K562 (cell line): ENCODE measurements around the gene RPS28. TPM values are rescaled to one million over a fixed set of nuclear protein-coding genes. Genes with fewer than 3 reads are reported as not detected.
"Not testable (repeated sequence)": the region's sequence is repeated elsewhere in the genome, so short reads cannot be mapped to it uniquely, and the experiment has no call there.

Experiments used
- ATAC-seq: fragments of 200-7000 bp; cut with Tn5 transposase; 3 replicates; pipeline ENCODE4 v1.9.1; 2020; ENCODE audit warnings: moderate library complexity
- BruUV-seq: library from RNA; stranded (reverse); fragments of 400-500 nt; replicated peaks from 2 replicates; lab custom pipeline; 2021; lab: Mats Ljungman, UMichigan
- CTCF ChIA-PET: fragments of 300-600 bp; formaldehyde crosslinking; extraction: SDS; loops from one replicate; lab custom pipeline; 2021; ENCODE audit warnings: low intra/inter-chr PET ratio; lab: Yijun Ruan, JAX
- POLR2A ChIA-PET: fragments of 300-600, 350-650 bp; sonication (Branson Sonifier 250); formaldehyde crosslinking; extraction: SDS; loops from one replicate; lab custom pipeline; 2021; ENCODE audit warnings: antibody characterized with exemption, inconsistent platforms; lab: Yijun Ruan, JAX
- DNase-seq, 4 experiments: peaks; one replicate each; pipeline versions ENCODE4 v3.0.0 to v3.0.0-alpha.2; 2011 to 2018; ENCODE audit warnings: low spot score in 3 of 4, mixed read lengths in 3 of 4; ENCODE audit errors: extremely low read depth in 1 of 4
- FAIRE-seq: peaks from 2 replicates; lab custom pipeline; 2011; peaks lifted over from hg19 to GRCh38; lab: Jason Lieb, UNC
- H2AFZ ChIP-seq: 2 replicates; pipeline ENCODE4 v1.6.0; 2011; ENCODE audit warnings: low read depth, low read length, control low read depth, inconsistent platforms
- H3K27ac ChIP-seq: fragments of 200-600 bp; 3 replicates; pipeline ENCODE4 v1.8.0; 2011; ENCODE audit warnings: low read depth, mild to moderate bottlenecking, control low read depth, inconsistent platforms, low read length, moderate library complexity, mixed read lengths; ENCODE audit errors: extremely low read depth
- H3K27me3 ChIP-seq, 2 experiments: fragments of 300-600 bp in 1 of 2; 2 replicates in 1 of 2; 3 replicates in 1 of 2; pipeline versions ENCODE4 v1.6.0 to v1.8.0; 2011; ENCODE audit warnings: inconsistent platforms in 2 of 2, low read length in 2 of 2, mild to moderate bottlenecking in 1 of 2, mixed read lengths in 1 of 2, moderate library complexity in 1 of 2; ENCODE audit not compliant: control insufficient read depth in 2 of 2, insufficient read depth in 2 of 2
- H3K36me3 ChIP-seq: fragments of 300-600 bp; 3 replicates; pipeline ENCODE4 v1.8.0; 2011; ENCODE audit warnings: mild to moderate bottlenecking, low read length, inconsistent platforms; ENCODE audit not compliant: control insufficient read depth, insufficient read depth
- H3K4me1 ChIP-seq, 2 experiments: fragments of 200-600 bp in 1 of 2; replicated peaks in 1 of 2; 2 replicates in 1 of 2; 3 replicates in 1 of 2; pipeline versions ENCODE4 v1.5.1 to v1.8.0; 2011; ENCODE audit warnings: inconsistent platforms in 2 of 2, low read length in 2 of 2, mild to moderate bottlenecking in 1 of 2, mixed read lengths in 1 of 2, moderate library complexity in 1 of 2; ENCODE audit not compliant: control insufficient read depth in 2 of 2, insufficient read depth in 2 of 2
- H3K4me2 ChIP-seq: 2 replicates; pipeline ENCODE4 v1.6.1; 2011; ENCODE audit warnings: low read length, control low read depth, inconsistent platforms, mixed read lengths; ENCODE audit not compliant: insufficient read depth
- H3K4me3 ChIP-seq: fragments of 200-600 bp; sonication (generic), shearing (Covaris generic); 2 replicates; pipeline ENCODE4 v1.5.1; 2016; ENCODE audit warnings: control low read depth, inconsistent platforms
- H3K79me2 ChIP-seq: fragments of 200-600 bp; 3 replicates; pipeline ENCODE4 v1.8.0; 2011; ENCODE audit warnings: low read length, inconsistent platforms; ENCODE audit not compliant: control insufficient read depth, insufficient read depth
- H3K9ac ChIP-seq, 2 experiments: 2 replicates each; pipeline versions ENCODE4 v1.6.0 to v1.6.1; 2011; ENCODE audit warnings: low read depth in 2 of 2, low read length in 2 of 2, control low read depth in 1 of 2, inconsistent platforms in 1 of 2, mild to moderate bottlenecking in 1 of 2, mixed read lengths in 1 of 2; ENCODE audit not compliant: insufficient read depth in 1 of 2
- H3K9me1 ChIP-seq: one replicate; pipeline ENCODE4 v1.6.0; 2011; ENCODE audit warnings: inconsistent platforms, mild to moderate bottlenecking, low read length, moderate library complexity; ENCODE audit not compliant: control insufficient read depth, insufficient read depth
- H3K9me3 ChIP-seq: replicated peaks from 2 replicates; pipeline ENCODE4 v1.5.1; 2011; ENCODE audit warnings: low read depth, low read length, inconsistent platforms; ENCODE audit not compliant: control insufficient read depth, insufficient read depth
- H4K20me1 ChIP-seq: replicated peaks from 2 replicates; pipeline ENCODE4 v1.6.1; 2011; ENCODE audit warnings: low read length, inconsistent platforms, mixed read lengths; ENCODE audit not compliant: control insufficient read depth, insufficient read depth
- POLR2A ChIP-seq: fragments of 450-650 bp; conservative IDR thresholded peaks from 2 replicates; pipeline ENCODE4 v1.6.1; 2016
- POLR2G ChIP-seq: fragments of 200-400 bp; formaldehyde crosslinking; IDR thresholded peaks from 2 replicates; pipeline ENCODE4 v1.6.1; 2017; ENCODE audit warnings: low read depth, mild to moderate bottlenecking, antibody characterized with exemption, low read length, moderate library complexity
- RBFOX2 ChIP-seq: fragments of 200-400 bp; formaldehyde crosslinking; IDR thresholded peaks from 2 replicates; pipeline ENCODE4 v1.6.1; 2017; ENCODE audit warnings: low read depth, mild to moderate bottlenecking, low read length, moderate library complexity
- ZC3H11A ChIP-seq: IDR thresholded peaks from 2 replicates; pipeline ENCODE4 v1.6.1; 2012; ENCODE audit warnings: low read depth, low read length, improper control_type of control experiment
- WGBS: fragments of 100-300 bp; shearing (Covaris generic); methylation state at CpG from one replicate; pipeline ENCODE4 v1.1.6; 2016; ENCODE audit warnings: low coverage, mixed read lengths; ENCODE audit not compliant: insufficient coverage; ENCODE audit errors: missing lambda C conversion rate; 5-methylcytosine and 5-hydroxymethylcytosine counted together
- in situ Hi-C: fragments of 300-500 bp; cut with MboI; formaldehyde crosslinking; loops from 4 replicates; pipeline ENCODE4 v1.15.0; 2018; ENCODE audit warnings: inconsistent platforms, mixed read lengths
- intact Hi-C: fragments of 100-400 bp; cut with micrococcal nuclease; formaldehyde crosslinking; loops from 2 replicates; pipeline ENCODE4 v1.14.2; 2022
- polyA plus RNA-seq, 8 experiments: library from polyadenylated mRNA; depleted of rRNA in 4 of 8; stranded (reverse) in 5 of 8; unstranded in 3 of 8; fragments of >200 nt; fragmentation: Nextera tagmentation in 2 of 8; fragmentation: Illumina TruSeq in 1 of 8; extraction: Ambion mirVana in 2 of 8; extraction: Trizol in 1 of 8; gene quantifications; 2 replicates each; pipeline versions ENCODE4 v1.2.1 to v1.2.3, GENCODE V29; 2011 to 2014; ENCODE audit warnings: inconsistent platforms in 1 of 8, missing spikeins in 1 of 8
- total RNA-seq, 7 experiments: library from RNA; depleted of rRNA in 6 of 7; stranded (reverse); fragments of >200 nt in 6 of 7; fragmentation: Illumina TruSeq in 2 of 7; extraction: Trizol in 2 of 7; gene quantifications; 2 replicates each; pipeline versions ENCODE4 v1.2.1 to v1.2.3, GENCODE V29; 2011 to 2021; ENCODE audit warnings: low replicate concordance in 1 of 7

The RPS28 gene
- total and polyA plus RNA-seq, 9 of the 15 experiments (the other 6 are each of a cell fraction or from before 2014, with no cell fraction given), result 165 to 2,827 (median 1,303) TPM

DNA sequence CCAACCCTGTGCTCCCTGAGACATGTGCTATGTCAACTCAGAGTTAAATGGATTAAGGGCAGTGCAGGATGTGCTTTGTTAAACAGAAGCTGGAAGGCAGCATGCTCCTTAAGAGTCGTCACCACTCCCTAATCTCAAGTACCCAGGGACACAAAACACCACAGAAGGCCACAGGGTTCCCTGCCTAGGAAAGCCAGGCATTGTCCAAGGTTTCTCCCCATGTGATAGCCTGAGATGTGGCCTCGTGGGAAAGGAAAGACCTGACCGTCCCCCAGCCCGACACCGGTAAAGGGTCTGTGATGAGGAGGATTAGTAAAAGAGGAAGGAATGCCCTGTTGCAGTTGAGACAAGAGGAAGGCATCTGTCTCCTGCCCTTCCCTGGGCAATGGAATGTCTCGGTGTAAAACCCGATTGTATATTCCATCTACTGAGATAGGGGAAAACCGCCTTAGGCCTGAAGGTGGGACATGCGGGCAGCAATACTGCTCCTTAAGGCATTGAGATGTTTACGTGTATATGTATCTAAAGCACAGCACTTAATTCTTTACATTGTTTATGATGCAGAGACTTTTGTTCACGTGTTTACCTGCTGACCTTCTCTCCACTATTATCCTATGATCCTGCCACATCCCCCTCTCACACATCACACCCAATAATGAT lies 6.2 kb upstream of the RPS28 start:
- in situ Hi-C loops, result not testable (repeated sequence)

DNA sequence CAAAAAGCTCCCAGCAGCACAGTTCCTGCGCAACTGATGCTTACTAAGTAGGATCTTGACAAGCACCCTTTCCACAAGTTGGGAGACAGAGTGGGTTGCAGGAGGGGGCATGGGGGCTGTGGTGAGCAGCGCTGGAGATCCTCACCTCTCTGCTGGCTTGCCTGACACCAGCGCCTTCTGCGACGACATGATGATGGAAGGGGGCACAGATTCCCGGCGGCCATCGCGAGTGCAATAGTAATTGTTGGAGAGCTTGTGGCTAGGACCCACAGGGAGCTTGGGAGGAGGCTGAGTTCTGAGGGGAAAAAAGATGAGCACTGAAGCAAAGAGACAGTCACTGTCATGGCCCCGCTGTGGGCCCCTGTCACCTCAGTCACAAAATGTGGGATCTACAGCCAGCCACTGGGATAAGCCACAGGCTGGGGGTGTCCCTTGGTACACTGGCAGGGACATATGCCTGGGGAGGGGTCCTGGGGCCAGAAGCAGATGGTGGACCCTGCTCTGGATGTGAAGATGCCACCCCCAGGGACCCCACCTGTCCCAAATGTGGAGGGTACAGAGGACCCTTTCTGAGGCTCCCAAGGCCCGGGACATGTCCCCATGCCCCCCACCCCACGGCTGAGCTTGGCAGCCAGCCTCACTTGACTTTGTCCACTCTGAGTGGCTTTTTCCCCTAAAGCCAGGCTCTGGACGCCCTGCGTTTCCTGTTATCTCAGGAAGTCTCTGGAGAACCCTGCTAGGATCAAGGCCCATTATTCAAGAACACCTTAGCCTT lies 4.8 kb upstream of the RPS28 start:
- ChIA-PET POLR2A (interaction anchor here (0.6 to 1.3 kb wide), 3 partner anchors 13 to 1861 kb away, joined by 3 to 6 read pairs (median 3); no protein-coding TSS in a partner anchor), CTCF (interaction anchor here (0.5 kb wide), 1 partner anchor 265 kb away, joined by 4 read pairs; no protein-coding TSS in a partner anchor)
- Histone ChIP-seq H4K20me1 (no peaks in the 10 kb centered on the region), H3K9me3 (no peaks in the 10 kb centered on the region), H3K4me1 (peaks cover 0 to 12% of the 10 kb centered on the region in 2 experiments; a peak in 3 of 5 replicates), H3K9me1 (no peaks in the 10 kb centered on the region), H2AFZ (no peak overlapping the region), H3K27ac (no peak overlapping the region), H3K4me3 (no peak overlapping the region), H3K9ac (peak overlapping the region in 1 of 2 experiments; percentile 43; a peak in 2 of 4 replicates), H3K4me2 (no peak overlapping the region), H3K79me2 (peaks cover 25% of the 10 kb centered on the region), H3K27me3 (no peaks in the 10 kb centered on the region), H3K36me3 (peaks cover 57% of the 10 kb centered on the region; the same call in 2 of the 3 replicates)
- BruUV-seq, result no TSS peak
- WGBS, result 91% methylated on average over 14 of the region's 14 CpGs
- in situ Hi-C loops, result no loop called here
- intact Hi-C loops, result no loop called here
- peak; percentile 37 for TF ChIP-seq RBFOX2
- 0 out of 2 replicates have a peak, but pooled peaks have one; percentile 25 for TF ChIP-seq POLR2A
- no peak for TF ChIP-seq ZC3H11A
- 0 out of 2 replicates have a peak, but pooled peaks have one; percentile 32 for TF ChIP-seq POLR2G
- DNase-seq (peak in 1 of 4 experiments; percentile 4), ATAC-seq (no peak), FAIRE-seq (no peak)

More for the DNA sequence above, 6.2 kb upstream of the RPS28 start:
- H3K4me3 ChIP-seq, DNase-seq, ATAC-seq, H3K9me1 ChIP-seq, H3K9me3 ChIP-seq, H4K20me1 ChIP-seq, H3K27me3 ChIP-seq, intact Hi-C loops, H3K27ac ChIP-seq, POLR2A ChIA-PET, H2AFZ ChIP-seq, H3K4me2 ChIP-seq, H3K9ac ChIP-seq, CTCF ChIA-PET: not testable (repeated sequence)
- TSS peak; percentile 7 for BruUV-seq
- H3K36me3 ChIP-seq, result peaks cover 65% of the 10 kb centered on the region; the same call in 2 of the 3 replicates
- peak; percentile 26 for FAIRE-seq
- 89% methylated on average over 9 of the region's 11 CpGs for WGBS
- H3K79me2 ChIP-seq, result peaks cover 10% of the 10 kb centered on the region
- H3K4me1 ChIP-seq, result peaks cover 0 to 13% of the 10 kb centered on the region in 2 experiments; a peak in 3 of 5 replicates
